D341Med (cell line): ENCODE data around the gene TLE1.

Experiments used
- DNase-seq: peaks from one replicate; pipeline ENCODE4 v3.0.0; 2012; ENCODE audit warnings: low spot score

Gene TLE1

GRCh38 chr9:81686614-81687520, 2.5 kb downstream of the TLE1 start:
- DNase-seq = peak; percentile 81

- DNase-seq = no peak
Observed at GRCh38 chr9:81685763-81686613, 3.4 kb downstream of the TLE1 start.

- DNase-seq = no peak
Observed at GRCh38 chr9:81684635-81685034, 4.7 kb downstream of the TLE1 start.

- DNase-seq = no peak
Observed at GRCh38 chr9:81683704-81684103, 5.6 kb downstream of the TLE1 start.

- DNase-seq = no peak
Observed at GRCh38 chr9:81683238-81683637, 6.1 kb downstream of the TLE1 start.

GRCh38 chr9:81682797-81683196, 6.5 kb downstream of the TLE1 start:
- DNase-seq = no peak

GRCh38 chr9:81682177-81682576, 7.2 kb downstream of the TLE1 start:
- DNase-seq = no peak

GRCh38 chr9:81680506-81680905, 8.8 kb downstream of the TLE1 start:
- DNase-seq = no peak

- DNase-seq = no peak
Observed at GRCh38 chr9:81680006-81680405, 9.3 kb downstream of the TLE1 start.

- no peak for DNase-seq
Observed at GRCh38 chr9:81678088-81678487, 11.3 kb downstream of the TLE1 start.

- DNase-seq = no peak
Observed at GRCh38 chr9:81676395-81676794, 13.0 kb downstream of the TLE1 start.

GRCh38 chr9:81673310-81673709, 16.0 kb downstream of the TLE1 start:
- no peak for DNase-seq

- DNase-seq = no peak
Observed at GRCh38 chr9:81671880-81672280, 17.5 kb downstream of the TLE1 start.

- no peak for DNase-seq
Observed at GRCh38 chr9:81669866-81670265, 19.5 kb downstream of the TLE1 start.

GRCh38 chr9:81669041-81669651, 20.2 kb downstream of the TLE1 start:
- no peak for DNase-seq

- no peak for DNase-seq
Observed at GRCh38 chr9:81666123-81666522, 23.2 kb downstream of the TLE1 start.

GRCh38 chr9:81665322-81665871, 23.9 kb downstream of the TLE1 start:
- DNase-seq = no peak

GRCh38 chr9:81664638-81665222, 24.6 kb downstream of the TLE1 start:
- DNase-seq = no peak

- DNase-seq = peak; percentile 41
Observed at GRCh38 chr9:81661339-81661738, 28.0 kb downstream of the TLE1 start.

- no peak for DNase-seq
Observed at GRCh38 chr9:81656871-81657337, 32.4 kb downstream of the TLE1 start.

GRCh38 chr9:81656004-81656403, 33.3 kb downstream of the TLE1 start:
- DNase-seq = no peak

GRCh38 chr9:81653240-81653639, 36.1 kb downstream of the TLE1 start:
- DNase-seq = no peak
